HepG2 (cell line): ENCODE results near the gene CTNNBIP1.

Source experiments
- CTCF ChIP-seq: sonication (generic); formaldehyde crosslinking; IDR thresholded peaks from 2 replicates; pipeline ENCODE4 v1.5.0; 2020; ENCODE audit warnings: mild to moderate bottlenecking, missing genetic modification reagents, moderate library complexity
- NCOR1 ChIP-seq: fragments of 200-600 bp; sonication (generic); IDR thresholded peaks from 2 replicates; pipeline ENCODE4 v1.7.0; 2017; ENCODE audit warnings: antibody characterized with exemption, low read length, borderline replicate concordance
- NRL ChIP-seq: sonication (generic); formaldehyde crosslinking; IDR thresholded peaks from 2 replicates; pipeline ENCODE4 v1.5.0; 2020; ENCODE audit warnings: missing genetic modification reagents, mild to moderate bottlenecking, moderate library complexity, borderline replicate concordance
- POLR2A ChIP-seq, 2 experiments: IDR thresholded peaks; 2 replicates each; pipeline ENCODE4 v1.6.1; 2011; ENCODE audit warnings: low read depth in 2 of 2, low read length in 2 of 2, mild to moderate bottlenecking in 1 of 2, moderate library complexity in 1 of 2; ENCODE audit not compliant: insufficient read depth in 1 of 2
- THAP11 ChIP-seq: IDR thresholded peaks from 2 replicates; pipeline ENCODE4 v1.6.1; 2016; ENCODE audit warnings: missing biosample characterization, missing genetic modification reagents
- ZNF180 ChIP-seq: sonication (generic); formaldehyde crosslinking; IDR thresholded peaks from 2 replicates; pipeline ENCODE4 v1.4.0; 2020; ENCODE audit warnings: low read depth, missing genetic modification reagents, borderline replicate concordance

DNA sequence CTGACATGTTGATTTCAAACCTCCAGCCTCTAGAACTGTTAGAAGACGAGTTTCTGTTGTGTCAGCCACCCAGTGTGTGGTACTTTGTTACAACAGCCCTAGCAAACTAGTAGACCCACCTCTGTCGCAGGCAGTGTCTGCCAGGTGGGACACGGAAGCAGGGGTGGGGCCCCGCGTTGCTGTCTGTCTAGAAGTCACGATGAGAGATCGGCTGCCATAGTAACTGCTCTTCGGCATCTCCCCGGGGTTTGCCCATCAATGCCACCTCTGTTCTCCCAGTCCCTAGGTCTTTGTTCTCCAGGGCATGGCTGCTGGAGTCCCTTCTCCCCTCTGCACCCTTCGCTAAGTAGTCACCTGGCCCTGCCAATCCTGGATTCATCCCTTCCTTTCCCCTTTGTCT is 71.1 kb downstream of the CTNNBIP1 start:
- TF ChIP-seq NCOR1 (no peak), THAP11 (no peak), NRL (CRISPR knock-in tag) (no peak), CTCF (CRISPR knock-in tag) (no peak), POLR2A (IDR thresholded peaks at IDR 0.05; ENCODE audit: insufficient read depth in 1 of 2, low read depth in 2 of 2, low read length in 2 of 2) (no peak), ZNF180 (CRISPR knock-in tag) (no peak)
